T-helper 2 cell (primary cell): ENCODE data around the gene FLII.
"Not testable (repeated sequence)": the region's sequence is repeated elsewhere in the genome, so short reads cannot be mapped to it uniquely, and the experiment has no call there.

ENCODE experiments used
- DNase-seq, 5 experiments: peaks; one replicate each; pipeline versions ENCODE4 v3.0.0 to v3.0.0-alpha.2; 2012 to 2022

The FLII gene

GRCh38 chr17:18217412-18218015, 41.0 kb downstream of the FLII start:
- DNase-seq = peak; percentile 32 to 68 (median 60)

GRCh38 chr17:18216906-18217305, 41.6 kb downstream of the FLII start:
- DNase-seq = not testable (repeated sequence)

GRCh38 chr17:18213666-18214270, 44.8 kb downstream of the FLII start:
- no peak for DNase-seq

GRCh38 chr17:18208092-18208491, 50.4 kb downstream of the FLII start:
- no peak for DNase-seq

- DNase-seq = no peak
Measured at GRCh38 chr17:18206962-18207361, 51.6 kb downstream of the FLII start.

- no peak for DNase-seq
Measured at GRCh38 chr17:18205861-18206260, 52.7 kb downstream of the FLII start.

- no peak for DNase-seq
Measured at GRCh38 chr17:18203308-18203707, 55.2 kb downstream of the FLII start.

- DNase-seq = no peak
Measured at GRCh38 chr17:18201108-18201507, 57.4 kb downstream of the FLII start.

GRCh38 chr17:18198530-18198929, 60.0 kb downstream of the FLII start:
- DNase-seq = no peak

GRCh38 chr17:18197535-18198194, 60.9 kb downstream of the FLII start:
- no peak for DNase-seq

GRCh38 chr17:18195246-18195645, 63.3 kb downstream of the FLII start:
- DNase-seq = no peak
